ENCODE data around the gene OSBPL2. TPM values are rescaled to one million over a fixed set of nuclear protein-coding genes. Genes with fewer than 3 reads are reported as not detected.

OSBPL2 gene
- total RNA-seq, 1 experiment from 2014 or later: 36.9 TPM

GRCh38 chr20:62305149-62305764 lies 66.9 kb downstream of the OSBPL2 start:
- H3K4me1 ChIP-seq (ENCODE audit: control insufficient read depth in 1 of 2, insufficient read depth in 2 of 2, low read length in 2 of 2): peaks cover 17 to 40% of the 10 kb centered on the region in 2 experiments
- ATAC-seq (no peak), DNase-seq (ENCODE audit: low read depth, low spot score) (no peak)
- CTCF ChIA-PET: interaction anchor here (1.0 to 1.4 kb wide), 2 partner anchors 70 to 81 kb away, joined by 3 read pairs; partner anchors contain the start of gene RPS21
- BruUV-seq (replicated peaks): TSS peak; percentile 51
- intact Hi-C loops (cut with micrococcal nuclease): loop anchor here (10.0 kb wide), 1 partner anchor 500 kb away; the partner anchor contains the start of gene OGFR
- no peaks in the 10 kb centered on the region for H3K9me2 ChIP-seq (ENCODE audit: insufficient read depth)
- peak overlapping the region; percentile 95 for H3K27ac ChIP-seq (ENCODE audit: low read depth, low read length)
- peaks cover 21% of the 10 kb centered on the region; the same call in 1 of the 2 replicates for H4K20me1 ChIP-seq (ENCODE audit: insufficient read depth)
- 0 out of 4 replicates have a peak overlapping the region, but pooled peaks of 1 of the 2 experiments have one; percentile 99 for H3K4me3 ChIP-seq (replicated peaks in 1 of 2; ENCODE audit: low read depth in 1 of 2, low read length in 2 of 2)
- RAD21 ChIA-PET (ENCODE audit: low non-redundant PET in 1 of 2, low total read pairs in 2 of 2, uncharacterized antibody in 2 of 2, unreplicated experiment in 2 of 2): no interaction called here
- TF ChIP-seq, protein P1, sequence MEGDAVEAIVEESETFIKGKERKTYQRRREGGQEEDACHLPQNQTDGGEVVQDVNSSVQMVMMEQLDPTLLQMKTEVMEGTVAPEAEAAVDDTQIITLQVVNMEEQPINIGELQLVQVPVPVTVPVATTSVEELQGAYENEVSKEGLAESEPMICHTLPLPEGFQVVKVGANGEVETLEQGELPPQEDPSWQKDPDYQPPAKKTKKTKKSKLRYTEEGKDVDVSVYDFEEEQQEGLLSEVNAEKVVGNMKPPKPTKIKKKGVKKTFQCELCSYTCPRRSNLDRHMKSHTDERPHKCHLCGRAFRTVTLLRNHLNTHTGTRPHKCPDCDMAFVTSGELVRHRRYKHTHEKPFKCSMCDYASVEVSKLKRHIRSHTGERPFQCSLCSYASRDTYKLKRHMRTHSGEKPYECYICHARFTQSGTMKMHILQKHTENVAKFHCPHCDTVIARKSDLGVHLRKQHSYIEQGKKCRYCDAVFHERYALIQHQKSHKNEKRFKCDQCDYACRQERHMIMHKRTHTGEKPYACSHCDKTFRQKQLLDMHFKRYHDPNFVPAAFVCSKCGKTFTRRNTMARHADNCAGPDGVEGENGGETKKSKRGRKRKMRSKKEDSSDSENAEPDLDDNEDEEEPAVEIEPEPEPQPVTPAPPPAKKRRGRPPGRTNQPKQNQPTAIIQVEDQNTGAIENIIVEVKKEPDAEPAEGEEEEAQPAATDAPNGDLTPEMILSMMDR (IDR thresholded peaks at IDR 0.05 in 2 of 3, conservative IDR thresholded peaks at IDR 0.05 in 1 of 3; ENCODE audit: borderline replicate concordance in 1 of 3, insufficient read depth in 1 of 3, low read depth in 2 of 3, low read length in 2 of 3): no peak
- TF ChIP-seq POLR2AphosphoS5 (IDR thresholded peaks at IDR 0.05; ENCODE audit: low read depth, low read length) (no peak; the same call in 1 of the 2 replicates), SIN3A (IDR thresholded peaks at IDR 0.05; ENCODE audit: low read depth) (no peak), POLR2A (IDR thresholded peaks at IDR 0.05; ENCODE audit: borderline replicate concordance, extremely low read depth, insufficient read depth, insufficient read length) (no peak), ATF3 (IDR thresholded peaks at IDR 0.05) (no peak), EGR1 (IDR thresholded peaks at IDR 0.05; ENCODE audit: low read depth) (no peak)
- peaks cover 23 to 50% of the 10 kb centered on the region in 2 experiments for H3K36me3 ChIP-seq (ENCODE audit: control insufficient read depth in 1 of 2, insufficient read depth in 2 of 2, low read length in 2 of 2)
- POLR2A ChIA-PET: no interaction called here
- peak overlapping the region; percentile 94 for H3K9ac ChIP-seq (ENCODE audit: low read length)
- peak overlapping the region; percentile 97 for H3K4me2 ChIP-seq (ENCODE audit: low read length)
- no peaks in the 10 kb centered on the region for H3K9me3 ChIP-seq (ENCODE audit: control insufficient read depth in 1 of 2, insufficient read depth in 1 of 2, low read depth in 1 of 2, low read length in 2 of 2)
- no peaks in the 10 kb centered on the region for H3K27me3 ChIP-seq (ENCODE audit: insufficient read depth, low read length)
- H3K79me2 ChIP-seq (ENCODE audit: insufficient read depth, low read length): peaks cover 48% of the 10 kb centered on the region
- H2AFZ ChIP-seq (ENCODE audit: low read depth, low read length, poor library complexity, severe bottlenecking): no peak overlapping the region

Data from HCT116 (cell line).